Heart left ventricle (tissue), 13 donors: ENCODE measurements around the gene PKD2L1.

Source experiments
- POLR2A ChIP-seq, 2 donors: fragments of 450-650 bp; IDR thresholded peaks; one replicate each; pipeline ENCODE4 v1.6.1; 2017; ENCODE audit warnings: antibody characterized with exemption in 2 of 2, mild to moderate bottlenecking in 2 of 2, moderate library complexity in 2 of 2
- TF ChIP-seq, protein P1 (sequence below), 12 donors: fragments of 200-600 bp; sonication (generic) in 4 of 12; IDR thresholded peaks; one replicate each; pipeline versions ENCODE4 v1.5.0 to v1.8.0; 2018 to 2022; ENCODE audit warnings: antibody characterized with exemption in 12 of 12, mild to moderate bottlenecking in 5 of 12
- donor health status: ischemic (EF 13 %, LVEDD 7.1; RV severe dilation, severe dysfunction).
- donor health status: DM: no; HTN: yes; CAD: no.
- donor health status: DM: no; HTN: no; CAD: no.
- donor health status: ischemic (EF 25% LVEDD 6.9; RV normal size, moderate dysfunction).
- donor health status: ischemic (EF 25% LVEDD 5.7; RV mildly dilated, moderate dysfunction).
- donor health status: ischemic (EF 35%, LVEDD 5.7; RV mildly dilated, moderate dysfunction).
- donor health status: nonischemic (EF 11% LVEDD 7.7; RV severe dilation, severe dysfunction).
- donor health status: DM: yes; HTN: yes; CAD: no.
- donor health status: PGD.
- donor health status: ischemic (EF 29% LVEDD 5.4; RV normal size, mild dysfunction).
- donor health status: nonischemic (EF 23%, LVEDD 6.1; RV moderate dilation, normal function).

DNA sequence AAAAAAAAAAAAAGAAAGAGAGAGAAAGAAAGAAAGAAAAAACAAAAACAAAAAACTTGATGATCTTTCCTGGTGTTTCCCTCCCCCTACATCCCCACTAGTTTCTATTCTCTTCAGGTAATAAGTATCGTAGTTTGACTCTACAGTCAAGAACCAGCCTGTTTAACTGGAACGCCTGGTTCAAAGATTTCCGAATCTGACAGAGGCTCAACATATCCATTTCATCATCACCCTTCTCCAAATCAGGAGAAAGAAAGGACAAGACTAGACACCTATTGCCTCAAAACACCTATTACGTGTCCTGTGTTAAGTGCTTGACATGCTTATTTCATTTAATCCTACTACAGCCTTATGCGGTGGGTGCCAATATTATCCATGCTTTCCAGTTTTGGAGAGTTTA, 23.2 kb downstream of the PKD2L1 start:
- TF ChIP-seq, protein P1, sequence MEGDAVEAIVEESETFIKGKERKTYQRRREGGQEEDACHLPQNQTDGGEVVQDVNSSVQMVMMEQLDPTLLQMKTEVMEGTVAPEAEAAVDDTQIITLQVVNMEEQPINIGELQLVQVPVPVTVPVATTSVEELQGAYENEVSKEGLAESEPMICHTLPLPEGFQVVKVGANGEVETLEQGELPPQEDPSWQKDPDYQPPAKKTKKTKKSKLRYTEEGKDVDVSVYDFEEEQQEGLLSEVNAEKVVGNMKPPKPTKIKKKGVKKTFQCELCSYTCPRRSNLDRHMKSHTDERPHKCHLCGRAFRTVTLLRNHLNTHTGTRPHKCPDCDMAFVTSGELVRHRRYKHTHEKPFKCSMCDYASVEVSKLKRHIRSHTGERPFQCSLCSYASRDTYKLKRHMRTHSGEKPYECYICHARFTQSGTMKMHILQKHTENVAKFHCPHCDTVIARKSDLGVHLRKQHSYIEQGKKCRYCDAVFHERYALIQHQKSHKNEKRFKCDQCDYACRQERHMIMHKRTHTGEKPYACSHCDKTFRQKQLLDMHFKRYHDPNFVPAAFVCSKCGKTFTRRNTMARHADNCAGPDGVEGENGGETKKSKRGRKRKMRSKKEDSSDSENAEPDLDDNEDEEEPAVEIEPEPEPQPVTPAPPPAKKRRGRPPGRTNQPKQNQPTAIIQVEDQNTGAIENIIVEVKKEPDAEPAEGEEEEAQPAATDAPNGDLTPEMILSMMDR (IDR thresholded peaks at IDR 0.05) = no peak
- TF ChIP-seq POLR2A (IDR thresholded peaks at IDR 0.05) = no peak
